Hepatocyte (in vitro differentiated cells): ENCODE results near the gene SBK3. TPM values are rescaled to one million over a fixed set of nuclear protein-coding genes. Genes with fewer than 3 reads are reported as not detected.

Experiments used
- DNase-seq: peaks from one replicate; pipeline ENCODE4 v3.0.0-alpha.2; 2016; ENCODE audit warnings: low spot score
- H2AFZ ChIP-seq: fragments of 200-600 bp; sonication (generic); 2 replicates; pipeline ENCODE4 v1.6.0; 2016; ENCODE audit warnings: antibody characterized with exemption, mild to moderate bottlenecking
- H3K27ac ChIP-seq: fragments of 200-600 bp; sonication (generic); 2 replicates; pipeline ENCODE4 v1.5.1; 2016; ENCODE audit warnings: mild to moderate bottlenecking
- H3K27me3 ChIP-seq: fragments of 200-600 bp; sonication (generic); 2 replicates; pipeline ENCODE4 v1.6.1; 2016
- H3K36me3 ChIP-seq: fragments of 200-600 bp; sonication (generic); replicated peaks from 2 replicates; pipeline ENCODE4 v1.5.1; 2016; ENCODE audit warnings: low read depth; ENCODE audit not compliant: insufficient read depth
- H3K4me1 ChIP-seq: fragments of 200-600 bp; sonication (generic); 2 replicates; pipeline ENCODE4 v1.5.1; 2016; ENCODE audit warnings: mild to moderate bottlenecking, moderate library complexity; ENCODE audit not compliant: insufficient read depth
- H3K4me2 ChIP-seq: fragments of 200-600 bp; sonication (generic); 2 replicates; pipeline ENCODE4 v1.6.0; 2016
- H3K4me3 ChIP-seq: fragments of 200-600 bp; sonication (generic); 2 replicates; pipeline ENCODE4 v1.5.1; 2016; ENCODE audit warnings: mild to moderate bottlenecking
- H3K79me2 ChIP-seq: fragments of 200-600 bp; sonication (generic); 2 replicates; pipeline ENCODE4 v1.6.0; 2017; ENCODE audit warnings: mild to moderate bottlenecking
- H3K9me2 ChIP-seq: fragments of 200-600 bp; sonication (generic); replicated peaks from 2 replicates; pipeline ENCODE4 v1.6.0; 2017; ENCODE audit warnings: mild to moderate bottlenecking; ENCODE audit not compliant: insufficient read depth
- H3K9me3 ChIP-seq: fragments of 200-600 bp; sonication (generic); 2 replicates; pipeline ENCODE4 v1.5.1; 2016; ENCODE audit warnings: low read depth, mild to moderate bottlenecking
- H4K20me1 ChIP-seq: fragments of 200-600 bp; sonication (generic); 2 replicates; pipeline ENCODE4 v1.6.0; 2016; ENCODE audit warnings: mild to moderate bottlenecking; ENCODE audit not compliant: insufficient read depth, poor library complexity, severe bottlenecking
- EZH2 ChIP-seq: fragments of 200-600 bp; sonication (generic); IDR thresholded peaks from 2 replicates; pipeline ENCODE4 v1.6.1; 2016; ENCODE audit warnings: antibody characterized with exemption, mild to moderate bottlenecking, borderline replicate concordance
- EZH2phosphoT487 ChIP-seq: fragments of 200-600 bp; sonication (generic); IDR thresholded peaks from one replicate; pipeline ENCODE4 v1.6.1; 2018; ENCODE audit warnings: antibody characterized with exemption, mild to moderate bottlenecking, low read depth, moderate library complexity; ENCODE audit not compliant: unreplicated experiment, severe bottlenecking
- WGBS: methylation state at CpG from one replicate; pipeline ENCODE4 v1.1.6; 2016; ENCODE audit warnings: low lambda C conversion rate; ENCODE audit errors: missing lambda C conversion rate; 5-methylcytosine and 5-hydroxymethylcytosine counted together
- polyA plus RNA-seq: library from polyadenylated mRNA; unstranded; fragments of >200 nt; fragmentation: Nextera tagmentation; extraction: Ambion mirVana; gene quantifications from 2 replicates; pipeline ENCODE4 v1.2.1, GENCODE V29; 2016
- total RNA-seq: library from RNA; depleted of rRNA; stranded (reverse); fragments of >200 nt; gene quantifications from 2 replicates; pipeline ENCODE4 v1.2.3, GENCODE V29; 2014
- TF ChIP-seq, protein P1 (sequence below): fragments of 200-600 bp; sonication (generic); IDR thresholded peaks from 2 replicates; pipeline ENCODE4 v1.5.1; 2016; ENCODE audit warnings: antibody characterized with exemption, mild to moderate bottlenecking; ENCODE audit not compliant: poor library complexity

The SBK3 gene
- total and polyA plus RNA-seq, 2 experiments from 2014 or later: 0.57 TPM; not detected in 1

DNA sequence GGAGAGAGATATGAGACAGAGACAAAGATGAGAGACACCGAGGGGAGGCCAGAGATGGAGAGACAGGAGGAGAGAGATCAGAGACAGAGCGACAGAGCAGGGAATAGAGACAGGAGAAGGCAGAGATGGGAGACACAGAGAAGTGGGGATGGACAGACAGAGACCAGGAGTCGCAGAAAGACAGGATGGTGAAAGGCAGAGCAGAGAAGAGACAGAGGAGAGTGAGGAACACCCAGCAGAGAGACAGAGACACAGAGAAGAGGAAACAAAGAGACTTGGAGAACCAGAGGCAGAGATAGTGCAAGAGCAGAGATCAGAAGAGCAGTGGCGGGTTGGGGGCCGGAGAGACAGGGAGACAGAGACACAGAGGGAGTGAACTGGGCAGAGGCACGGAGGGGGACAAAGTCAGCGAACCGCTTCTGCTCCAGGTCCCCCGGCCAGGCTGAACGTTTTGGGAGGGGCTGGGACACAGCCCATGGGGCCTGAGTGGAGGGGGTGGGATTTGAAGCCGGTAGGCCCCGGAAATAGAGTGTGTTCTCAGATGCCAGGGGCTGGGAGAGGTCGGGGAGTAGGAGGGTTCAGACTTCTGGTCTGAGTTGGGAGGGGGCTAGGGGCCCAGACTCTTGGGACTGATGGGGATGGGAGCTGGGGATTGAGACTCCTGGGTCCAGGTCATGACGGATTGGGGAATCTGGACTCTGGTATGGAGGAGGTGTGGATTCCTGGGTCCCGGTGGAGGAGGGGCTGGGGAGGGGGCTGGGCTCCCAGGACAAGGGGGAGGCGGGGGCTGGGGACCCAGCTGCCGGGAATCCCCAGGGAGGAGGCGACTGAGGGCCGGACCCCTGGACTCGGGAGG, 34.7 kb upstream of the SBK3 start:
- Histone ChIP-seq H3K9me3 (no peaks in the 10 kb centered on the region), H3K4me2 (peak overlapping the region; percentile 98), H4K20me1 (no peaks in the 10 kb centered on the region), H3K9me2 (no peaks in the 10 kb centered on the region), H3K4me1 (peaks cover 6% of the 10 kb centered on the region), H3K79me2 (peaks cover 23% of the 10 kb centered on the region), H3K36me3 (no peaks in the 10 kb centered on the region), H3K27ac (peak overlapping the region; percentile 97), H2AFZ (peak overlapping the region; percentile 65), H3K27me3 (no peaks in the 10 kb centered on the region), H3K4me3 (peak overlapping the region; percentile 82)
- TF ChIP-seq EZH2phosphoT487 (no peak), EZH2 (no peak)
- TF ChIP-seq, protein P1, sequence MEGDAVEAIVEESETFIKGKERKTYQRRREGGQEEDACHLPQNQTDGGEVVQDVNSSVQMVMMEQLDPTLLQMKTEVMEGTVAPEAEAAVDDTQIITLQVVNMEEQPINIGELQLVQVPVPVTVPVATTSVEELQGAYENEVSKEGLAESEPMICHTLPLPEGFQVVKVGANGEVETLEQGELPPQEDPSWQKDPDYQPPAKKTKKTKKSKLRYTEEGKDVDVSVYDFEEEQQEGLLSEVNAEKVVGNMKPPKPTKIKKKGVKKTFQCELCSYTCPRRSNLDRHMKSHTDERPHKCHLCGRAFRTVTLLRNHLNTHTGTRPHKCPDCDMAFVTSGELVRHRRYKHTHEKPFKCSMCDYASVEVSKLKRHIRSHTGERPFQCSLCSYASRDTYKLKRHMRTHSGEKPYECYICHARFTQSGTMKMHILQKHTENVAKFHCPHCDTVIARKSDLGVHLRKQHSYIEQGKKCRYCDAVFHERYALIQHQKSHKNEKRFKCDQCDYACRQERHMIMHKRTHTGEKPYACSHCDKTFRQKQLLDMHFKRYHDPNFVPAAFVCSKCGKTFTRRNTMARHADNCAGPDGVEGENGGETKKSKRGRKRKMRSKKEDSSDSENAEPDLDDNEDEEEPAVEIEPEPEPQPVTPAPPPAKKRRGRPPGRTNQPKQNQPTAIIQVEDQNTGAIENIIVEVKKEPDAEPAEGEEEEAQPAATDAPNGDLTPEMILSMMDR: no peak
- DNase-seq: peak; percentile 63
- 16% methylated on average over 14 of the region's 20 CpGs for WGBS

DNA sequence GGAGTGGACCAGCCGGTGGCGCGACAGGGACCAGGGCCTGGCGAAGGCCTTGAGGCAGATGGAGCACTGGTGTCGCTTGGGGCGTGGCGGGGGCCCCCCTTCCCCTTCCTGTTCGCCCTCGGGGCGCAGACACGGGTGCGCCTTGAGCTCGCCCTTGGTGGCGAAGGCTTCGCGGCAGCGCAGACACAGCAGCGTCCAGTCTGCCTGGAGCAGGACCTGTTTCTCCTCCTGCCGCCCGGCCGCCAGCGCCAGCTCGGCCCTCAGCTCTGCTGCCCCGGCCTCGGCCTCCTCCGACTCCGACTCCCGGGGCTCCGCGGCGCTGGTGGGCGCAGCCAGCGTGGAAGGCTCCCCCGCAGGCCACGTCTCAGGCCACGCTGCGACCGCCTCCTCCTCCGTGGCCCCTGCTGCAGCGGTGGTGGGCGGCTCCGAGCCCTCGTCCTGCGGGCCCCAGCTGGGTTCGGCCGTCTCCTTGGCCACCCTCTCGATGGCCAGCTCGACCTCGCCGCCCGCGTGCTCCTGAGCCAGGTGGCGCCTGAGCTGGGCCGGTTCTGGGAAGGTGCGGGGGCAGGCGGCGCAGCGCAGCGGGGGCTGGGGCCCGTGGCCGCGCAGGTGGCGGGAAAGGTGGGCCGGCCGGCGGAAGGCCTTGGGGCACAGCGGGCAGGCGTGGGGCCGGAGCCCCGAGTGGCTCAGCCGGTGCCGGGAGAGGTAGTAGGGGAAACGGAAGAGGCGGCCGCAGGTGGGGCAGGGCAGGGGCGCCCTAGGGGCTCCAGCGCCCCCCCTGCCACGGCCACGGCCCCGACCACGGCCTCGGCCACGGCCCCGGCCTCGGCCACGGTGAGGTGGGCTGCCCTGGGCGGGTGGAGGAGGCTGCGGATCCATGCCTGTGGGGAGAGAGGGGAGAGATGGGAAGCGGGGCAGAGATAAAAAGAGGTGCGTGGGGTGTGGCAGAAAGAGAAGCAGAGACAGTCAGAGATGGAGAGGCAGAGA, 33.7 kb upstream of the SBK3 start:
- Histone ChIP-seq H3K79me2 (peaks cover 23% of the 10 kb centered on the region), H3K36me3 (no peaks in the 10 kb centered on the region), H2AFZ (no peak overlapping the region), H3K27ac (no peak overlapping the region), H3K4me1 (peaks cover 6% of the 10 kb centered on the region), H3K9me3 (no peaks in the 10 kb centered on the region), H3K4me3 (no peak overlapping the region), H3K27me3 (no peaks in the 10 kb centered on the region), H4K20me1 (no peaks in the 10 kb centered on the region), H3K9me2 (no peaks in the 10 kb centered on the region), H3K4me2 (peak overlapping the region; percentile 98)
- DNase-seq: no peak
- TF ChIP-seq EZH2phosphoT487 (no peak), EZH2 (no peak)
- TF ChIP-seq, protein P1: no peak
- WGBS: 94% methylated on average over 31 of the region's 90 CpGs

DNA sequence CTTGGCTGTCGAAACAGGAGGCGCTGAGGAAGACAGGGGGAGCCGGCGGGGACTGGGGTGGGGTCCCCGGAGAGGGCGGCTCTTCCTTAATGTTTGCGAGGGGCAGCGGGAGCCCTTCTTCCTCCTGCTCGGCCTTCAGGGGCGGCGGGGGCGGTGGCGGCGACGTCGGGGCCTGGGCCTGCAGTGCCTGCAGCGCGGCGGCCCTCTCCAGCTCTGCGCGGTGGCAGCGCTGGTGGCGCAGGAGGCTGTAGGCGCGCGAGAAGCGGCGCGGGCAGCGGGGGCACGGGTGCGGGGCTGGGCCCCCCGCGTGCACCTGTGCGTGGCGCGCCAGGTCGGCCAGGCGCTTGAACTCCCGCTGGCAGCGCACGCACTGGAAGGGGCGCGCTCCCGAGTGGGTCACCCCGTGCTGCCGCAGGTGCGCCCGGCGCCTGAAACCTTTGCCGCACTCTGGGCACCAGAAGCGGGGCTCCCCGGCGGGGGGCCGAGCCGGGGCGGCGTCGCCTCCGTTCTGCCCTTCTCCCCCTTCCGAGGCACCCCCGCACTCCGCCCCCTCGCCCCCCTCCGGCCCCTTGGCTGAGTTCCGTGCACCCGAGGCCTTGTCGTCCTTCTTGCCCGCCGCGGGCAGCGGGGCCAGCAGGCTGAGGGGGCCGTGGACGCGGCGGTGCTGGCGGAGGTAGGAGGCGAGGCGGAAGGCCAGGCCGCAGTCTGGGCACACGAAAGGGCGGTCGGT, 32.9 kb upstream of the SBK3 start:
- no peaks in the 10 kb centered on the region for H3K9me2 ChIP-seq
- 98% methylated on average over 21 of the region's 83 CpGs for WGBS

More for the DNA sequence above, 32.9 kb upstream of the SBK3 start:
- no peak overlapping the region for H3K4me2 ChIP-seq
- H3K27ac ChIP-seq: no peak overlapping the region
- no peak for DNase-seq
- H3K4me3 ChIP-seq: no peak overlapping the region
- H3K27me3 ChIP-seq: no peaks in the 10 kb centered on the region
- H4K20me1 ChIP-seq: no peaks in the 10 kb centered on the region
- H3K9me3 ChIP-seq: no peaks in the 10 kb centered on the region
- TF ChIP-seq EZH2 (no peak), EZH2phosphoT487 (no peak)
- TF ChIP-seq, protein P1: no peak
- peaks cover 23% of the 10 kb centered on the region for H3K79me2 ChIP-seq
- peaks cover 6% of the 10 kb centered on the region for H3K4me1 ChIP-seq
- H3K36me3 ChIP-seq: no peaks in the 10 kb centered on the region
- no peak overlapping the region for H2AFZ ChIP-seq
